COLO668 (cell line): ENCODE measurements around the gene KCNK18.

Source experiments
- DNase-seq: peaks from one replicate; lab custom pipeline; 2025; ENCODE audit not compliant: unreplicated experiment; lab: John Stamatoyannopoulos, UW

KCNK18 gene

GRCh38 chr10:117248750-117249465, 51.6 kb downstream of the KCNK18 start:
- DNase-seq: no peak

GRCh38 chr10:117249493-117250093, 52.3 kb downstream of the KCNK18 start:
- DNase-seq: no peak

- DNase-seq: no peak
Observed at GRCh38 chr10:117250411-117250810, 53.1 kb downstream of the KCNK18 start.

GRCh38 chr10:117253908-117254307, 56.6 kb downstream of the KCNK18 start:
- no peak for DNase-seq

- no peak for DNase-seq
Observed at GRCh38 chr10:117254338-117254737, 57.0 kb downstream of the KCNK18 start.

- DNase-seq: no peak
Observed at GRCh38 chr10:117254774-117255735, 57.8 kb downstream of the KCNK18 start.

- DNase-seq: no peak
Observed at GRCh38 chr10:117255835-117256460, 58.7 kb downstream of the KCNK18 start.

- DNase-seq: no peak
Observed at GRCh38 chr10:117256910-117257309, 59.6 kb downstream of the KCNK18 start.

- DNase-seq: no peak
Observed at GRCh38 chr10:117257721-117258120, 60.4 kb downstream of the KCNK18 start.

GRCh38 chr10:117259279-117259678, 62.0 kb downstream of the KCNK18 start:
- no peak for DNase-seq
